Panc1 (cell line): ENCODE data around the gene CYP27B1. TPM values are rescaled to one million over a fixed set of nuclear protein-coding genes. Genes with fewer than 3 reads are reported as not detected.

Experiments
- ATAC-seq: fragments of 200-7000 bp; cut with Tn5 transposase; 2 replicates; pipeline ENCODE4 v1.9.1; 2020; ENCODE audit warnings: mild to moderate bottlenecking, moderate library complexity
- BruUV-seq: library from RNA; stranded (reverse); fragments of 400-500 nt; replicated peaks from 2 replicates; lab custom pipeline; 2021; lab: Mats Ljungman, UMichigan
- CTCF ChIA-PET: fragments of 300-600 bp; sonication (Branson Sonifier 250); formaldehyde crosslinking; loops from one replicate; lab custom pipeline; 2022; ENCODE audit warnings: antibody characterized with exemption; lab: Charles Lee
- POLR2A ChIA-PET: fragments of 300-600 bp; sonication (Branson Sonifier 250); formaldehyde crosslinking; loops from one replicate; lab custom pipeline; 2022; ENCODE audit warnings: antibody characterized with exemption; lab: Charles Lee
- DNase-seq: peaks from one replicate; pipeline ENCODE4 v3.0.0-alpha.2; 2010; ENCODE audit warnings: low read depth, low spot score
- H3K27ac ChIP-seq: 2 replicates; pipeline ENCODE4 v1.5.1; 2011; ENCODE audit warnings: mild to moderate bottlenecking, low read length, inconsistent platforms
- H3K27me3 ChIP-seq: fragments of 200-500 bp; sonication (Bioruptor generic); 2 replicates; pipeline ENCODE4 v1.6.0; 2014; ENCODE audit warnings: low read length, inconsistent platforms; ENCODE audit not compliant: control insufficient read depth, insufficient read depth
- H3K36me3 ChIP-seq: fragments of 200-500 bp; sonication (Bioruptor generic); 2 replicates; pipeline ENCODE4 v1.5.1; 2014; ENCODE audit warnings: inconsistent platforms, mild to moderate bottlenecking, low read length, moderate library complexity; ENCODE audit not compliant: control insufficient read depth, insufficient read depth
- H3K4me1 ChIP-seq: 2 replicates; pipeline ENCODE4 v1.5.1; 2011; ENCODE audit warnings: inconsistent platforms, mild to moderate bottlenecking, low read length, moderate library complexity; ENCODE audit not compliant: control insufficient read depth, insufficient read depth
- H3K4me3 ChIP-seq, 2 experiments: 2 replicates each; pipeline ENCODE4 v1.5.1; 2011 to 2012; ENCODE audit warnings: low read depth in 2 of 2, low read length in 2 of 2, mild to moderate bottlenecking in 2 of 2, inconsistent platforms in 1 of 2, moderate library complexity in 1 of 2
- H3K9me3 ChIP-seq: fragments of 200-500 bp; sonication (Bioruptor generic); 2 replicates; pipeline ENCODE4 v1.5.1; 2014; ENCODE audit warnings: low read depth, mild to moderate bottlenecking, inconsistent platforms, low read length, moderate library complexity; ENCODE audit not compliant: control insufficient read depth, insufficient read depth
- POLR2AphosphoS5 ChIP-seq: IDR thresholded peaks from 2 replicates; pipeline ENCODE4 v1.6.1; 2012; ENCODE audit warnings: mild to moderate bottlenecking, low read depth, low read length, moderate library complexity
- SIN3A ChIP-seq: IDR thresholded peaks from 2 replicates; pipeline ENCODE4 v1.6.1; 2012; ENCODE audit warnings: low read depth, mild to moderate bottlenecking, low read length, moderate library complexity, borderline replicate concordance; ENCODE audit not compliant: insufficient read depth
- TCF7L2 ChIP-seq: IDR thresholded peaks from 2 replicates; pipeline ENCODE4 v1.6.1; 2011; ENCODE audit warnings: mild to moderate bottlenecking, low read depth, low read length, inconsistent platforms
- in situ Hi-C: cut with HindIII; loops from 2 replicates; pipeline ENCODE4 v1.10.0; 2016; ENCODE audit warnings: low sequenced_read_pairs, low pct_unique_long_range_greater_than_20kb
- intact Hi-C: fragments of 100-400 bp; cut with micrococcal nuclease; formaldehyde crosslinking; loops from one replicate; pipeline ENCODE4 v1.10.0; 2022; ENCODE audit not compliant: unreplicated experiment
- total RNA-seq: library from RNA; stranded (reverse); gene quantifications from one replicate; pipeline ENCODE4 v1.2.1, GENCODE V29; 2021; ENCODE audit not compliant: unreplicated experiment
- TF ChIP-seq, protein P1 (sequence below), 2 experiments: IDR thresholded peaks; 2 replicates each; pipeline ENCODE4 v1.6.1; 2011 to 2012; ENCODE audit warnings: low read depth in 2 of 2, control low read depth in 1 of 2, low read length in 1 of 2, mild to moderate bottlenecking in 1 of 2, moderate library complexity in 1 of 2; ENCODE audit not compliant: insufficient read depth in 1 of 2

CYP27B1 gene
- total RNA-seq, 1 experiment from 2014 or later = 4.0 TPM

DNA sequence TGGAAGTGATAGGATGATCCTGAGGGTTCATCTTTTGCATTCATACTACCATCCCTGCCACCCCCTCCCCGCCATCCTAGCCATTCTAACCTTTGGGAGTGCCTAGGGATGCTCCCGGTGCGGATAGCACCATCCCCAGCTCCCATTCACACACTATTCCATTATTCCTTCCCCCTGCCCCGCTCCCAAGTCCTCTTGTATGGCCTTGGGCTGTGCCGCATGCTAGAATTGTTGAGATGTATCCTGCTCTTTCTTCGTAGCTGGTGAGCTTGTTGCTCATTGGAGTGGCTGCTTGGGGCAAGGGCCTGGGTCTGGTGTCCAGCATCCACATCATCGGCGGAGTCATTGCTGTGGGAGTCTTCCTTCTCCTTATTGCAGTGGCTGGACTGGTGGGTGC is 21.4 kb downstream of the CYP27B1 start:
- Histone ChIP-seq H3K27me3 (no peaks in the 10 kb centered on the region), H3K36me3 (peaks cover 14% of the 10 kb centered on the region), H3K9me3 (no peaks in the 10 kb centered on the region), H3K4me3 (peak overlapping the region; percentile 74 to 98), H3K4me1 (peaks cover 7% of the 10 kb centered on the region), H3K27ac (peak overlapping the region; percentile 94)
- ChIA-PET POLR2A (interaction anchor here (1.4 kb wide), 1 partner anchor 9 kb away, joined by 4 read pairs; no protein-coding TSS in a partner anchor), CTCF (interaction anchor here (1.5 kb wide), 1 partner anchor 19 kb away, joined by 5 read pairs; no protein-coding TSS in a partner anchor)
- DNase-seq (no peak), ATAC-seq (peak; percentile 47)
- intact Hi-C loops = no loop called here
- in situ Hi-C loops = no loop called here
- no TSS peak for BruUV-seq
- TF ChIP-seq, protein P1, sequence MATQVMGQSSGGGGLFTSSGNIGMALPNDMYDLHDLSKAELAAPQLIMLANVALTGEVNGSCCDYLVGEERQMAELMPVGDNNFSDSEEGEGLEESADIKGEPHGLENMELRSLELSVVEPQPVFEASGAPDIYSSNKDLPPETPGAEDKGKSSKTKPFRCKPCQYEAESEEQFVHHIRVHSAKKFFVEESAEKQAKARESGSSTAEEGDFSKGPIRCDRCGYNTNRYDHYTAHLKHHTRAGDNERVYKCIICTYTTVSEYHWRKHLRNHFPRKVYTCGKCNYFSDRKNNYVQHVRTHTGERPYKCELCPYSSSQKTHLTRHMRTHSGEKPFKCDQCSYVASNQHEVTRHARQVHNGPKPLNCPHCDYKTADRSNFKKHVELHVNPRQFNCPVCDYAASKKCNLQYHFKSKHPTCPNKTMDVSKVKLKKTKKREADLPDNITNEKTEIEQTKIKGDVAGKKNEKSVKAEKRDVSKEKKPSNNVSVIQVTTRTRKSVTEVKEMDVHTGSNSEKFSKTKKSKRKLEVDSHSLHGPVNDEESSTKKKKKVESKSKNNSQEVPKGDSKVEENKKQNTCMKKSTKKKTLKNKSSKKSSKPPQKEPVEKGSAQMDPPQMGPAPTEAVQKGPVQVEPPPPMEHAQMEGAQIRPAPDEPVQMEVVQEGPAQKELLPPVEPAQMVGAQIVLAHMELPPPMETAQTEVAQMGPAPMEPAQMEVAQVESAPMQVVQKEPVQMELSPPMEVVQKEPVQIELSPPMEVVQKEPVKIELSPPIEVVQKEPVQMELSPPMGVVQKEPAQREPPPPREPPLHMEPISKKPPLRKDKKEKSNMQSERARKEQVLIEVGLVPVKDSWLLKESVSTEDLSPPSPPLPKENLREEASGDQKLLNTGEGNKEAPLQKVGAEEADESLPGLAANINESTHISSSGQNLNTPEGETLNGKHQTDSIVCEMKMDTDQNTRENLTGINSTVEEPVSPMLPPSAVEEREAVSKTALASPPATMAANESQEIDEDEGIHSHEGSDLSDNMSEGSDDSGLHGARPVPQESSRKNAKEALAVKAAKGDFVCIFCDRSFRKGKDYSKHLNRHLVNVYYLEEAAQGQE (IDR thresholded peaks at IDR 0.05; ENCODE audit: insufficient read depth in 1 of 2, low read depth in 2 of 2, low read length in 1 of 2) = no peak
- peak; percentile 76 for TF ChIP-seq POLR2AphosphoS5
- TF ChIP-seq SIN3A = no peak
- TF ChIP-seq TCF7L2 = no peak

DNA sequence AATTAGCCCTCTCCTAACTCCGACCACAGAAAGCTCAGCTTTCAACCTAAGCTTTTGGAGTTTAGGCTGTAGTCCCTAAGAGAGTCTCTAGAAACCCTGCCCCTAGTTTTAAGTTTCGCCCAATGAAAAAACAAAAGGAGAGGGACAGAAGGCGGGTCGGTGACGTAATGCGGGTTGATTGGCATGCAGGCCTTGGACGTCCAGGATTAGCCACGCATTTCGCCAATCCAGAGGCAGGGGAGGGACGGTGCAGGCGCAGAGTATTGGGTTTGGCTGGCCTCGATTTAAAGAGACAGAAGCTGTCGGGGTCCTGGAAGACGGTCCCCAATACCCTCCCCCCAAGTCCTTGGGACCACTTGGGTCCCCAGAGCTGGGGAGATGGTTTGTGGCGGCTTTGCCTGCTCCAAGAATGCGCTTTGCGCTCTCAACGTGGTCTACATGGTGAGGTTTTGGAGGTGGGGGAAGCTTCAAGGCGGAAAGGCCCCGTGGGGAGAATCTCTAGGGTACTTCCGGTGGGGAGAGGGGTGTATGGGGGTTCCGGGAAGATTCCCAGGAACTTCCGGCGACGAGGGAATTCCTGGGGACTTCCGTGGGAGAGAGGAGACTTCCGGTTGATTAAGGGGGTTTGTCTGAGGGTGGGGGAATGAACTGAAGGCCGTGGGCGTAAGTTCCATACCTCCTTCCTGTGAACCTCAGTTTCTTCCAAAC is 21.9 kb downstream of the CYP27B1 start, which contains the start of gene TSPAN31:
Gene TSPAN31, plus strand, starts transcription at position 263 of the 708 bp plus-strand sequence. Its CDS starts 116 bp downstream, at position 379.
- ATAC-seq (peak; percentile 91), DNase-seq (peak; percentile 95)
- Histone ChIP-seq H3K27ac (peak within 1 kb of the TSS; percentile 94), H3K27me3 (no peaks in the 10 kb centered on the region), H3K4me1 (peaks cover 7% of the 10 kb centered on the region), H3K4me3 (peak within 1 kb of the TSS; percentile 74 to 98), H3K9me3 (no peaks in the 10 kb centered on the region), H3K36me3 (peaks cover 13% of the 10 kb centered on the region)
- TF ChIP-seq SIN3A = 0 out of 2 replicates have a peak, but pooled peaks have one; percentile 34
- TF ChIP-seq, protein P1 (IDR thresholded peaks at IDR 0.05; ENCODE audit: insufficient read depth in 1 of 2, low read depth in 2 of 2, low read length in 1 of 2) = no peak
- CTCF ChIA-PET = interaction anchor here (0.6 to 1.5 kb wide), 3 partner anchors 19 to 162 kb away, joined by 5 to 9 read pairs (median 5); no protein-coding TSS in a partner anchor
- in situ Hi-C loops (no loop called here), intact Hi-C loops (no loop called here)
- POLR2A ChIA-PET = interaction anchor here (0.5 to 1.4 kb wide), 4 partner anchors 8 to 314 kb away, joined by 4 to 6 read pairs (median 4); no protein-coding TSS in a partner anchor
- BruUV-seq = no TSS peak
